Smooth muscle cell (in vitro differentiated cells): Measurements from ENCODE around the gene CENPO. TPM values are rescaled to one million over a fixed set of nuclear protein-coding genes. Genes with fewer than 3 reads are reported as not detected.
"Not testable (repeated sequence)": the region's sequence is repeated elsewhere in the genome, so short reads cannot be mapped to it uniquely, and the experiment has no call there.

Experiments used
- DNase-seq: peaks from one replicate; lab custom pipeline; 2025; ENCODE audit not compliant: unreplicated experiment; lab: John Stamatoyannopoulos, UW
- H2AFZ ChIP-seq: fragments of 200-600 bp; sonication (generic); 2 replicates; pipeline ENCODE4 v1.6.0; 2016; ENCODE audit warnings: antibody characterized with exemption, low read depth, mild to moderate bottlenecking
- H3F3A ChIP-seq: fragments of 200-600 bp; sonication (generic); 2 replicates; pipeline ENCODE4 v1.6.0; 2017; ENCODE audit warnings: antibody characterized with exemption, low read depth
- H3K27ac ChIP-seq: fragments of 200-600 bp; sonication (generic); 2 replicates; pipeline ENCODE4 v1.5.1; 2016; ENCODE audit warnings: low read depth, mild to moderate bottlenecking
- H3K27me3 ChIP-seq: fragments of 200-600 bp; sonication (generic); 2 replicates; pipeline ENCODE4 v1.6.1; 2016; ENCODE audit warnings: low read depth, mild to moderate bottlenecking
- H3K36me3 ChIP-seq: fragments of 200-600 bp; sonication (generic); 2 replicates; pipeline ENCODE4 v1.5.1; 2016; ENCODE audit warnings: low read depth
- H3K4me1 ChIP-seq: fragments of 200-600 bp; sonication (generic); 2 replicates; pipeline ENCODE4 v1.5.1; 2016; ENCODE audit warnings: low read depth
- H3K4me2 ChIP-seq: fragments of 200-600 bp; sonication (generic); 2 replicates; pipeline ENCODE4 v1.6.0; 2016; ENCODE audit warnings: mild to moderate bottlenecking
- H3K4me3 ChIP-seq: fragments of 200-600 bp; sonication (generic); 2 replicates; pipeline ENCODE4 v1.5.1; 2016; ENCODE audit warnings: mild to moderate bottlenecking
- H3K79me2 ChIP-seq: fragments of 200-600 bp; sonication (generic); 2 replicates; pipeline ENCODE4 v1.6.0; 2016; ENCODE audit warnings: low read depth, mild to moderate bottlenecking
- H3K9ac ChIP-seq: fragments of 200-600 bp; sonication (generic); 2 replicates; pipeline ENCODE4 v1.6.0; 2016; ENCODE audit warnings: low read depth
- H3K9me3 ChIP-seq: fragments of 200-600 bp; sonication (generic); replicated peaks from 2 replicates; pipeline ENCODE4 v1.5.1; 2016; ENCODE audit warnings: low read depth
- H4K20me1 ChIP-seq: fragments of 200-600 bp; sonication (generic); 2 replicates; pipeline ENCODE4 v1.6.0; 2016; ENCODE audit warnings: low read depth
- CTCF ChIP-seq: fragments of 200-600 bp; sonication (generic); IDR thresholded peaks from 2 replicates; pipeline ENCODE4 v1.5.1; 2017; ENCODE audit warnings: borderline replicate concordance, mild to moderate bottlenecking, antibody characterized with exemption; ENCODE audit not compliant: insufficient read depth, poor library complexity, severe bottlenecking
- WGBS: methylation state at CpG from one replicate; pipeline ENCODE4 v1.1.7; 2016; ENCODE audit warnings: low lambda C conversion rate; 5-methylcytosine and 5-hydroxymethylcytosine counted together
- polyA plus RNA-seq: library from polyadenylated mRNA; unstranded; fragments of >200 nt; fragmentation: Nextera tagmentation; extraction: Ambion mirVana; gene quantifications from 2 replicates; pipeline ENCODE4 v1.2.1, GENCODE V29; 2016
- total RNA-seq: library from RNA; depleted of rRNA; stranded (reverse); fragments of >200 nt; gene quantifications from 2 replicates; pipeline ENCODE4 v1.2.3, GENCODE V29; 2014

Gene CENPO
- total and polyA plus RNA-seq, 2 experiments from 2014 or later, result 14.1 to 15.3 TPM

- no peak overlapping the region for H3K4me2 ChIP-seq
- H3K4me3 ChIP-seq, result no peak overlapping the region
- no peak overlapping the region for H3K9ac ChIP-seq
- no peak for TF ChIP-seq CTCF
- H3K9me3 ChIP-seq, result no peaks in the 10 kb centered on the region
- H3K4me1 ChIP-seq, result peaks cover 12% of the 10 kb centered on the region
- H3F3A ChIP-seq, result no peaks in the 10 kb centered on the region
- WGBS, result 96% methylated on average over 20 of the region's 20 CpGs
- H3K36me3 ChIP-seq, result no peaks in the 10 kb centered on the region
- no peaks in the 10 kb centered on the region for H3K27me3 ChIP-seq
- H3K79me2 ChIP-seq, result no peaks in the 10 kb centered on the region
- no peak for DNase-seq
- no peak overlapping the region for H3K27ac ChIP-seq
- no peaks in the 10 kb centered on the region for H4K20me1 ChIP-seq
- no peak overlapping the region for H2AFZ ChIP-seq
These were observed 41.6 kb downstream of the CENPO start for GRCh38 chr2:24834733-24835395.

GRCh38 chr2:24835411-24835810 is 42.2 kb downstream of the CENPO start:
- not testable (repeated sequence) for H3K79me2 ChIP-seq, DNase-seq, H3K27me3 ChIP-seq, H3K27ac ChIP-seq, H3K4me3 ChIP-seq, H4K20me1 ChIP-seq, H3K4me2 ChIP-seq, H2AFZ ChIP-seq, H3F3A ChIP-seq, H3K9me3 ChIP-seq, H3K36me3 ChIP-seq, H3K9ac ChIP-seq
- WGBS, result 55% methylated on average over 8 of the region's 8 CpGs
- peaks cover 12% of the 10 kb centered on the region for H3K4me1 ChIP-seq

- no peak for TF ChIP-seq CTCF
- 96% methylated on average over 8 of the region's 8 CpGs for WGBS
- Histone ChIP-seq H3K27me3 (no peaks in the 10 kb centered on the region), H3K9me3 (no peaks in the 10 kb centered on the region), H3K4me3 (no peak overlapping the region), H3F3A (no peaks in the 10 kb centered on the region), H3K36me3 (no peaks in the 10 kb centered on the region), H4K20me1 (no peaks in the 10 kb centered on the region), H3K4me1 (peaks cover 12% of the 10 kb centered on the region), H3K4me2 (no peak overlapping the region), H3K79me2 (no peaks in the 10 kb centered on the region), H3K27ac (no peak overlapping the region), H3K9ac (no peak overlapping the region), H2AFZ (no peak overlapping the region)
- no peak for DNase-seq
These were observed 43.0 kb downstream of the CENPO start for GRCh38 chr2:24836206-24836605.

GRCh38 chr2:24836706-24837105 is 43.5 kb downstream of the CENPO start:
- no peak overlapping the region for H3K4me3 ChIP-seq
- DNase-seq, result no peak
- no peaks in the 10 kb centered on the region for H3K79me2 ChIP-seq
- no peaks in the 10 kb centered on the region for H4K20me1 ChIP-seq
- no peaks in the 10 kb centered on the region for H3K27me3 ChIP-seq
- H3K4me1 ChIP-seq, result peaks cover 12% of the 10 kb centered on the region
- H3K9ac ChIP-seq, result no peak overlapping the region
- no peak overlapping the region for H2AFZ ChIP-seq
- no peak overlapping the region for H3K4me2 ChIP-seq
- no peaks in the 10 kb centered on the region for H3K36me3 ChIP-seq
- H3K9me3 ChIP-seq, result no peaks in the 10 kb centered on the region
- no peaks in the 10 kb centered on the region for H3F3A ChIP-seq
- no peak for TF ChIP-seq CTCF
- 97% methylated on average over 8 of the region's 9 CpGs for WGBS
- no peak overlapping the region for H3K27ac ChIP-seq
